ENCODE results near the gene ABHD1.
"Not testable (repeated sequence)": the region's sequence is repeated elsewhere in the genome, so short reads cannot be mapped to it uniquely, and the experiment has no call there.

The ABHD1 gene

GRCh38 chr2:27164960-27165763 lies 41.5 kb downstream of the ABHD1 start:
- Histone ChIP-seq H3K27ac (ENCODE audit: low read depth, low read length) (no peak overlapping the region), H3K4me3 (ENCODE audit: low read depth in 1 of 2, low read length in 2 of 2) (no peak overlapping the region), H3K9me3 (ENCODE audit: low read length) (no peaks in the 10 kb centered on the region), H3K27me3 (ENCODE audit: control insufficient read depth in 1 of 2, insufficient read depth in 2 of 2, low read length in 2 of 2) (no peaks in the 10 kb centered on the region), H3K36me3 (ENCODE audit: insufficient read depth, low read length) (no peaks in the 10 kb centered on the region), H3K9ac (ENCODE audit: low read length) (no peak overlapping the region), H3K4me1 (ENCODE audit: insufficient read depth, low read length) (no peaks in the 10 kb centered on the region)

GRCh38 chr2:27170581-27171337 lies 47.1 kb downstream of the ABHD1 start:
- Histone ChIP-seq H3K9ac (ENCODE audit: low read length) (no peak overlapping the region), H3K4me1 (ENCODE audit: insufficient read depth, low read length) (no peaks in the 10 kb centered on the region), H3K36me3 (ENCODE audit: insufficient read depth, low read length) (no peaks in the 10 kb centered on the region), H3K9me3 (ENCODE audit: low read length) (no peaks in the 10 kb centered on the region), H3K27me3 (ENCODE audit: control insufficient read depth in 1 of 2, insufficient read depth in 2 of 2, low read length in 2 of 2) (no peaks in the 10 kb centered on the region), H3K4me3 (ENCODE audit: low read depth in 1 of 2, low read length in 2 of 2) (no peak overlapping the region), H3K27ac (ENCODE audit: low read depth, low read length) (no peak overlapping the region)

DNA sequence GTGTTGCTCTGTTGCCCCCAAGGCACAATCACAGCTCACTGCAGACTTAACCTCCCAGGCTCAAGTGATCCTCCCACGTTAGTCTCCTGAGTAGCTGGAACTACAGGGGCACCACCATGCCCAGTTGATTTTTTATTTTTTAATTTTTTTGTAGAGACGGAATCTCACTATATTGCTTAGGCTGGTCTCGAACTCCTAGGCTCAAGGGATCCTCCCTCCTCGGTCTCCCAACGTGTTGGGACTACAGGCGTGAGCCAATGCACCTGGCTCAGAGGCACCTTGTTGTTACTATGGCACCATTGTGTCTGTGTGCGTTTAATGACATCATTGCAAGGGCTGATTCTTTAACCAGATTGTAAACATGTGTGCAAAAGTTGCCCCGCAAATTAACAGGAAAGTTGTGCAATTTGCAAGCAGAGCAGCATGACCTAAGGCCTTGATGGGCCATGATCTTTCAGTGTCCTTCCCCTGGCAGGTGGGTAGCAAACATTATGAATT lies 47.8 kb downstream of the ABHD1 start:
- H3K9ac ChIP-seq (ENCODE audit: low read length) = no peak overlapping the region
- H3K36me3 ChIP-seq (ENCODE audit: insufficient read depth, low read length) = no peaks in the 10 kb centered on the region
- H3K27me3 ChIP-seq (ENCODE audit: control insufficient read depth in 1 of 2, insufficient read depth in 2 of 2, low read length in 2 of 2) = no peaks in the 10 kb centered on the region
- H3K9me3 ChIP-seq (ENCODE audit: low read length) = no peaks in the 10 kb centered on the region
- no peak overlapping the region for H3K27ac ChIP-seq (ENCODE audit: low read depth, low read length)
- H3K4me3 ChIP-seq (ENCODE audit: low read depth in 1 of 2, low read length in 2 of 2) = no peak overlapping the region
- no peaks in the 10 kb centered on the region for H3K4me1 ChIP-seq (ENCODE audit: insufficient read depth, low read length)

DNA sequence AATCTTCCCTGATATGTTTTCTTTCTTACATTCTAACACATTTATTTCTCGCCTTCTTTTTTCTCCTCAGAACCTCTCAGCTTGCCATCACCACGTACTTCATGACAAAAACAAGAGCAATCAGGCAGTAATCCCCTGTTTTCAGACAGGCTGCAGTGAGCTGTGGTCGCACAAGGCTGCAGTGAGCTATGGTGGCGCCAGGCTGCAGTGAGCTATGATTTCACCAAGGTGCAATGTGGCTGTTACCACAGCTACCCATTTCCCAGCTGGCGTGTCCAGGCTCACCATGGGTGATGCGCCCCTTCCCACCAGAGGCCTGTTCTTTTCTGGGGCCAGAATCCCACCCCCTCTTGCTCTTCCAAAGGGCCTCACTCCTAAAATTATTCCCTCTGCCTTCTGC lies 51.0 kb downstream of the ABHD1 start:
- Histone ChIP-seq H3K4me1 (ENCODE audit: insufficient read depth, low read length) (no peaks in the 10 kb centered on the region), H3K4me3 (ENCODE audit: low read depth in 1 of 2, low read length in 2 of 2) (no peak overlapping the region), H3K9ac (ENCODE audit: low read length) (no peak overlapping the region), H3K9me3 (ENCODE audit: low read length) (no peaks in the 10 kb centered on the region), H3K27me3 (ENCODE audit: control insufficient read depth in 1 of 2, insufficient read depth in 2 of 2, low read length in 2 of 2) (peaks cover 0 to 5% of the 10 kb centered on the region in 2 donors), H3K27ac (ENCODE audit: low read depth, low read length) (no peak overlapping the region), H3K36me3 (ENCODE audit: insufficient read depth, low read length) (no peaks in the 10 kb centered on the region)

GRCh38 chr2:27175330-27175729 lies 51.7 kb downstream of the ABHD1 start:
- H3K36me3 ChIP-seq (ENCODE audit: insufficient read depth, low read length) = no peaks in the 10 kb centered on the region
- H3K4me3 ChIP-seq (ENCODE audit: low read depth in 1 of 2, low read length in 2 of 2) = no peak overlapping the region
- H3K9me3 ChIP-seq (ENCODE audit: low read length) = no peaks in the 10 kb centered on the region
- peaks cover 0 to 5% of the 10 kb centered on the region in 2 donors for H3K27me3 ChIP-seq (ENCODE audit: control insufficient read depth in 1 of 2, insufficient read depth in 2 of 2, low read length in 2 of 2)
- no peak overlapping the region for H3K9ac ChIP-seq (ENCODE audit: low read length)
- no peak overlapping the region for H3K27ac ChIP-seq (ENCODE audit: low read depth, low read length)
- H3K4me1 ChIP-seq (ENCODE audit: insufficient read depth, low read length) = no peaks in the 10 kb centered on the region

DNA sequence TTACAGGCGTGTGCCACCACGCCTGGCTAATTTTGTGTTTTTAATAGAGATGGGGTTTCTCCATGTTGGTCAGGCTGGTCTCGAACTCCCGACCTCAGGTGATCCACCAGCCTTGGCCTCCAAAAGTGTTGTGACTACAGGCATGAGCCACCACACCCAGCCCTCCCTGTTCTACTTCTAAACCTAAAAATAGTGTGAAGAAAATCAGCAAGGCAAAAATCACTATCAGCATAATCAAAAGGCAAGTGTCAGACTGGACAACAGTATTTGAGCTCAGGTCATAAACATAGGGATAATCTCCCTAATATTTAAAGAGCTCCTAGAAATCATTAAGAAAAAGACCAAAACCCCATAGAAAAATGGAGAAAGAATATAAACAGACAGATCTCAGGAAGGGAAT lies 52.2 kb downstream of the ABHD1 start:
- H3K36me3 ChIP-seq (ENCODE audit: insufficient read depth, low read length); H3K9me3 ChIP-seq (ENCODE audit: low read length); H3K27ac ChIP-seq (ENCODE audit: low read depth, low read length); H3K4me1 ChIP-seq (ENCODE audit: insufficient read depth, low read length); H3K9ac ChIP-seq (ENCODE audit: low read length); H3K4me3 ChIP-seq (ENCODE audit: low read depth in 1 of 2, low read length in 2 of 2); H3K27me3 ChIP-seq (ENCODE audit: control insufficient read depth in 1 of 2, insufficient read depth in 2 of 2, low read length in 2 of 2): not testable (repeated sequence)

DNA sequence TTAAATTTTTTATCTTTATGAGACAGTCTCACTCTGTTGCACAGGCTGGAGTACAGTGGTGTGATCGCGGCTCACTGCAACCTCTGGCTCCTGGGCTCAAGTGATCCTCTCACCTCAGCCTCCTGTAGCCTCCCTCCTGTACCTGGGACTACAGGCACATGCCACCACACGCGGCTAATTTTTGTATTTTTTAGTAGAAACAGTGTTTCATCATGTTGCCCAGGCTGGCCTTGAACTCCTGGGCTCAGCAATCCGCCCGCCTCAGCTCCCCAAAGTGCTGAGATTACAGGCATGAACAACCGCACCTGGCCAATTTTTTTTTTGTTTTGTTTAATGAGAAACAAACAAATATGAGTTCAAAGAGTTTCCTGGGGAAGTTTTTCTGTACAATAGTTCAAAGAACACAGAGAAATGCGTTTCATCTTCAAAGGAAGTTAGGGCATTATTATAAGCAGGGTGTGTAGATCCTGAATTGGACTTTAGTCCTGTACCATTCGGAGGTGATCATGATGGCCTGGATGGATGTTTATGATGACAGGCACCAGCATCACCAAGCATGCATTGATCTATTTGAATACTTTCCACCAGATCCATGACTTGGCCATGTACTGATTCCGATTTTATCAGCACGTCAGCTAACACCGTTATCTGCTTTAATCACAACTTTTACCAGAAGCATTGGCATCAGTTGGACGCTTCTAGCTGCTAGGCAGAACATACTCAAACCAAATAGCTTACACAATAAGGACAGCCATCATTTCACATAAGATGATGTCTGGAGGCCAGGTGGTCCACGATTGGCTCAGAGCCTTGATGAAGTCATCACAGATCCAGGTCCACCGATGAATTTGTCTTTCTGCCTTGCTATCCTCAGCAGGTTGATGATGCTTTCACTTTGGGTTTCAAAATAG lies 54.1 kb downstream of the ABHD1 start:
- no peak overlapping the region for H3K27ac ChIP-seq (ENCODE audit: low read depth, low read length)
- no peaks in the 10 kb centered on the region for H3K36me3 ChIP-seq (ENCODE audit: insufficient read depth, low read length)
- H3K9ac ChIP-seq (ENCODE audit: low read length) = no peak overlapping the region
- no peaks in the 10 kb centered on the region for H3K4me1 ChIP-seq (ENCODE audit: insufficient read depth, low read length)
- no peak overlapping the region for H3K4me3 ChIP-seq (ENCODE audit: low read depth in 1 of 2, low read length in 2 of 2)
- peaks cover 0 to 5% of the 10 kb centered on the region in 2 donors for H3K27me3 ChIP-seq (ENCODE audit: control insufficient read depth in 1 of 2, insufficient read depth in 2 of 2, low read length in 2 of 2)
- no peaks in the 10 kb centered on the region for H3K9me3 ChIP-seq (ENCODE audit: low read length)

- peaks cover 0 to 5% of the 10 kb centered on the region in 2 donors for H3K27me3 ChIP-seq (ENCODE audit: control insufficient read depth in 1 of 2, insufficient read depth in 2 of 2, low read length in 2 of 2)
- no peak overlapping the region for H3K4me3 ChIP-seq (ENCODE audit: low read depth in 1 of 2, low read length in 2 of 2)
- H3K27ac ChIP-seq (ENCODE audit: low read depth, low read length) = no peak overlapping the region
- no peaks in the 10 kb centered on the region for H3K9me3 ChIP-seq (ENCODE audit: low read length)
- H3K9ac ChIP-seq (ENCODE audit: low read length) = no peak overlapping the region
- no peaks in the 10 kb centered on the region for H3K4me1 ChIP-seq (ENCODE audit: insufficient read depth, low read length)
- H3K36me3 ChIP-seq (ENCODE audit: insufficient read depth, low read length) = no peaks in the 10 kb centered on the region
Measured at GRCh38 chr2:27178469-27178868, 54.9 kb downstream of the ABHD1 start.

- Histone ChIP-seq H3K9me3 (ENCODE audit: low read length) (no peaks in the 10 kb centered on the region), H3K27ac (ENCODE audit: low read depth, low read length) (no peak overlapping the region), H3K36me3 (ENCODE audit: insufficient read depth, low read length) (no peaks in the 10 kb centered on the region), H3K4me3 (ENCODE audit: low read depth in 1 of 2, low read length in 2 of 2) (no peak overlapping the region), H3K27me3 (ENCODE audit: control insufficient read depth in 1 of 2, insufficient read depth in 2 of 2, low read length in 2 of 2) (peaks cover 0 to 5% of the 10 kb centered on the region in 2 donors), H3K9ac (ENCODE audit: low read length) (no peak overlapping the region), H3K4me1 (ENCODE audit: insufficient read depth, low read length) (no peaks in the 10 kb centered on the region)
Measured at GRCh38 chr2:27179344-27180000, 55.9 kb downstream of the ABHD1 start.
